SK-N-SH (cell line): ENCODE data around the gene ST6GALNAC2. TPM values are rescaled to one million over a fixed set of nuclear protein-coding genes. Genes with fewer than 3 reads are reported as not detected.
A peak's percentile ranks its signal among the peaks of the same experiment; 100 is the strongest.
"Not testable (repeated sequence)": the region's sequence is repeated elsewhere in the genome, so short reads cannot be mapped to it uniquely, and the experiment has no call there.

Source experiments
- CTCF ChIA-PET: fragments of 300-600, 350-600 bp; formaldehyde crosslinking; extraction: SDS; loops from one replicate; lab custom pipeline; 2021; lab: Yijun Ruan, JAX
- POLR2A ChIA-PET: fragments of 350-600 bp; sonication (Branson Sonifier 250); formaldehyde crosslinking; extraction: SDS; loops from one replicate; lab custom pipeline; 2020; ENCODE audit warnings: antibody characterized with exemption, inconsistent platforms; lab: Yijun Ruan, JAX
- DNase-seq: peaks from one replicate; pipeline ENCODE4 v3.0.0; 2012
- H2AFZ ChIP-seq: fragments of 200-600 bp; sonication (generic); 2 replicates; pipeline ENCODE4 v1.8.1; 2016; ENCODE audit warnings: antibody characterized with exemption, mild to moderate bottlenecking, low read depth
- H3F3A ChIP-seq: fragments of 200-600 bp; sonication (generic); replicated peaks from 2 replicates; pipeline ENCODE3; 2016; ENCODE audit warnings: antibody characterized with exemption, mild to moderate bottlenecking; ENCODE audit not compliant: insufficient read depth
- H3K27ac ChIP-seq, 2 experiments: fragments of 200-500 bp in 1 of 2; fragments of 200-600 bp in 1 of 2; sonication (Bioruptor generic) in 1 of 2; sonication (generic), shearing (Covaris generic) in 1 of 2; 2 replicates each; pipeline versions ENCODE4 v1.5.1 to v1.6.1; 2014 to 2016; ENCODE audit warnings: low read depth in 2 of 2, inconsistent platforms in 1 of 2, low read length in 1 of 2, mild to moderate bottlenecking in 1 of 2, mixed read lengths in 1 of 2
- H3K27me3 ChIP-seq: fragments of 200-600 bp; sonication (generic), shearing (Covaris generic); 2 replicates; pipeline ENCODE4 v1.6.1; 2016; ENCODE audit warnings: mixed run types; ENCODE audit not compliant: insufficient read depth
- H3K36me3 ChIP-seq, 2 experiments: fragments of 200-500 bp in 1 of 2; fragments of 200-600 bp in 1 of 2; sonication (Bioruptor generic) in 1 of 2; sonication (generic) in 1 of 2; replicated peaks in 1 of 2; 2 replicates each; pipeline versions ENCODE3 to v1.5.1; 2014 to 2016; ENCODE audit warnings: low read length in 1 of 2, mild to moderate bottlenecking in 1 of 2; ENCODE audit not compliant: insufficient read depth in 2 of 2, control insufficient read depth in 1 of 2
- H3K4me1 ChIP-seq, 2 experiments: fragments of 200-500 bp in 1 of 2; fragments of 200-600 bp in 1 of 2; sonication (Bioruptor generic) in 1 of 2; sonication (generic), shearing (Covaris generic) in 1 of 2; 2 replicates each; pipeline versions ENCODE4 v1.5.1 to v1.6.1; 2014 to 2016; ENCODE audit warnings: low read depth in 1 of 2, low read length in 1 of 2, mixed run types in 1 of 2; ENCODE audit not compliant: insufficient read depth in 2 of 2, control insufficient read depth in 1 of 2
- H3K4me2 ChIP-seq: fragments of 200-600 bp; sonication (generic), shearing (Covaris generic); 2 replicates; pipeline ENCODE4 v1.6.1; 2017; ENCODE audit warnings: mixed run types
- H3K4me3 ChIP-seq, 2 experiments: fragments of 200-500 bp in 1 of 2; fragments of 200-600 bp in 1 of 2; sonication (Bioruptor generic) in 1 of 2; sonication (generic), shearing (Covaris generic) in 1 of 2; 2 replicates each; pipeline versions ENCODE4 v1.5.1 to v1.8.1; 2014 to 2016; ENCODE audit warnings: low read depth in 2 of 2, inconsistent platforms in 1 of 2, low read length in 1 of 2, mild to moderate bottlenecking in 1 of 2, mixed read lengths in 1 of 2, moderate library complexity in 1 of 2
- H3K79me2 ChIP-seq: fragments of 200-600 bp; sonication (generic); 2 replicates; pipeline ENCODE4 v1.8.1; 2017; ENCODE audit warnings: mild to moderate bottlenecking; ENCODE audit not compliant: insufficient read depth
- H3K9ac ChIP-seq: fragments of 200-600 bp; sonication (generic); 2 replicates; pipeline ENCODE4 v1.6.1; 2017; ENCODE audit warnings: mixed run types
- H3K9me2 ChIP-seq: fragments of 200-600 bp; sonication (generic); 2 replicates; pipeline ENCODE4 v1.6.1; 2017; ENCODE audit warnings: mixed run types
- H3K9me3 ChIP-seq: fragments of 200-600 bp; sonication (generic); 2 replicates; pipeline ENCODE4 v1.6.1; 2017; ENCODE audit warnings: mixed run types, mild to moderate bottlenecking, moderate library complexity
- H4K20me1 ChIP-seq: fragments of 200-600 bp; sonication (generic); 2 replicates; pipeline ENCODE4 v1.6.1; 2017; ENCODE audit warnings: mild to moderate bottlenecking, mixed run types; ENCODE audit not compliant: insufficient read depth
- EZH2phosphoT487 ChIP-seq: fragments of 200-600 bp; sonication (generic); IDR thresholded peaks from 2 replicates; pipeline ENCODE4 v1.6.1; 2017; ENCODE audit warnings: low read depth, mixed run types, mild to moderate bottlenecking, antibody characterized with exemption, moderate library complexity, borderline replicate concordance
- FOXJ3 ChIP-seq: sonication (generic); formaldehyde crosslinking; IDR thresholded peaks from 2 replicates; pipeline ENCODE4 v1.5.1; 2020; ENCODE audit warnings: mild to moderate bottlenecking, missing genetic modification reagents
- MAX ChIP-seq: IDR thresholded peaks from 2 replicates; pipeline ENCODE4 v1.4.0; 2012; ENCODE audit warnings: low read depth
- MXI1 ChIP-seq: IDR thresholded peaks from 2 replicates; pipeline ENCODE4 v1.6.1; 2012; ENCODE audit warnings: mild to moderate bottlenecking, low read depth, low read length, improper control_type of control experiment
- NRF1 ChIP-seq: IDR thresholded peaks from 2 replicates; pipeline ENCODE4 v1.6.1; 2012; ENCODE audit warnings: low read depth, mild to moderate bottlenecking, low read length
- POLR2AphosphoS5 ChIP-seq: IDR thresholded peaks from 2 replicates; pipeline ENCODE4 v1.6.1; 2012; ENCODE audit warnings: low read depth, low read length
- RAD21 ChIP-seq: IDR thresholded peaks from 2 replicates; pipeline ENCODE4 v1.6.1; 2012; ENCODE audit warnings: mild to moderate bottlenecking, low read length
- RFX5 ChIP-seq: IDR thresholded peaks from 2 replicates; pipeline ENCODE4 v1.6.1; 2012; ENCODE audit warnings: mild to moderate bottlenecking, improper control_type of control experiment, low read length
- SMC3 ChIP-seq: IDR thresholded peaks from 2 replicates; pipeline ENCODE4 v1.6.1; 2012; ENCODE audit warnings: low read depth, low read length, improper control_type of control experiment
- TEAD4 ChIP-seq: IDR thresholded peaks from 2 replicates; pipeline ENCODE4 v1.4.0; 2012; ENCODE audit warnings: mild to moderate bottlenecking, borderline replicate concordance; ENCODE audit not compliant: insufficient read depth
- WGBS: methylation state at CpG from one replicate; pipeline ENCODE4 v1.1.6; 2017; ENCODE audit warnings: low lambda C conversion rate; 5-methylcytosine and 5-hydroxymethylcytosine counted together
- polyA plus RNA-seq, 3 experiments: library from polyadenylated mRNA; depleted of rRNA; stranded (reverse); fragments of >200 nt; gene quantifications; 2 replicates each; pipeline ENCODE4 v1.2.3, GENCODE V29; 2012
- TF ChIP-seq, protein P1 (sequence below): fragments of 200-600 bp; sonication (generic); IDR thresholded peaks from 2 replicates; pipeline ENCODE4 v1.6.1; 2017; ENCODE audit warnings: antibody characterized with exemption, mild to moderate bottlenecking, moderate library complexity

ST6GALNAC2 gene
- polyA plus RNA-seq, 1 of the 3 experiments (the other 2 are of a cell fraction), result 0.94 TPM

- H3K4me3 ChIP-seq, result peak overlapping the region in 1 of 2 experiments; percentile 54; a peak in 2 of 4 replicates
- no peaks in the 10 kb centered on the region for H3K36me3 ChIP-seq
- WGBS, result 84% methylated on average over 16 of the region's 19 CpGs
- peaks cover 37% of the 10 kb centered on the region for H3K27me3 ChIP-seq
- TF ChIP-seq RAD21 (no peak), MAX (no peak), RFX5 (no peak), EZH2phosphoT487 (no peak), TEAD4 (no peak)
- TF ChIP-seq, protein P1, sequence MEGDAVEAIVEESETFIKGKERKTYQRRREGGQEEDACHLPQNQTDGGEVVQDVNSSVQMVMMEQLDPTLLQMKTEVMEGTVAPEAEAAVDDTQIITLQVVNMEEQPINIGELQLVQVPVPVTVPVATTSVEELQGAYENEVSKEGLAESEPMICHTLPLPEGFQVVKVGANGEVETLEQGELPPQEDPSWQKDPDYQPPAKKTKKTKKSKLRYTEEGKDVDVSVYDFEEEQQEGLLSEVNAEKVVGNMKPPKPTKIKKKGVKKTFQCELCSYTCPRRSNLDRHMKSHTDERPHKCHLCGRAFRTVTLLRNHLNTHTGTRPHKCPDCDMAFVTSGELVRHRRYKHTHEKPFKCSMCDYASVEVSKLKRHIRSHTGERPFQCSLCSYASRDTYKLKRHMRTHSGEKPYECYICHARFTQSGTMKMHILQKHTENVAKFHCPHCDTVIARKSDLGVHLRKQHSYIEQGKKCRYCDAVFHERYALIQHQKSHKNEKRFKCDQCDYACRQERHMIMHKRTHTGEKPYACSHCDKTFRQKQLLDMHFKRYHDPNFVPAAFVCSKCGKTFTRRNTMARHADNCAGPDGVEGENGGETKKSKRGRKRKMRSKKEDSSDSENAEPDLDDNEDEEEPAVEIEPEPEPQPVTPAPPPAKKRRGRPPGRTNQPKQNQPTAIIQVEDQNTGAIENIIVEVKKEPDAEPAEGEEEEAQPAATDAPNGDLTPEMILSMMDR, result no peak
- no peaks in the 10 kb centered on the region for H4K20me1 ChIP-seq
- peak overlapping the region in 1 of 2 experiments; percentile 99; a peak in 2 of 4 replicates for H3K27ac ChIP-seq
- H3K9ac ChIP-seq, result no peak overlapping the region
- DNase-seq, result peak; percentile 37
- H3K4me1 ChIP-seq, result peaks cover 0 to 76% of the 10 kb centered on the region in 2 experiments; a peak in 2 of 4 replicates
- no peak overlapping the region for H3K4me2 ChIP-seq
- POLR2A ChIA-PET, result interaction anchor here (0.6 to 11.2 kb wide), 8 partner anchors 8 to 173 kb away, joined by 3 to 245 read pairs (median 6); no protein-coding TSS in a partner anchor
- H3K79me2 ChIP-seq, result no peaks in the 10 kb centered on the region
- CTCF ChIA-PET, result interaction anchor here (0.9 to 15.7 kb wide), 7 partner anchors 3 to 520 kb away, joined by 3 to 679 read pairs (median 100); partner anchors contain the start of genes CYGB and PRCD
- H3K9me2 ChIP-seq, result no peaks in the 10 kb centered on the region
- no peak overlapping the region for H2AFZ ChIP-seq
- H3F3A ChIP-seq, result peaks cover 3% of the 10 kb centered on the region
- no peaks in the 10 kb centered on the region for H3K9me3 ChIP-seq
These were observed 49.7 kb downstream of the ST6GALNAC2 start for GRCh38 chr17:76535788-76536510.

DNA sequence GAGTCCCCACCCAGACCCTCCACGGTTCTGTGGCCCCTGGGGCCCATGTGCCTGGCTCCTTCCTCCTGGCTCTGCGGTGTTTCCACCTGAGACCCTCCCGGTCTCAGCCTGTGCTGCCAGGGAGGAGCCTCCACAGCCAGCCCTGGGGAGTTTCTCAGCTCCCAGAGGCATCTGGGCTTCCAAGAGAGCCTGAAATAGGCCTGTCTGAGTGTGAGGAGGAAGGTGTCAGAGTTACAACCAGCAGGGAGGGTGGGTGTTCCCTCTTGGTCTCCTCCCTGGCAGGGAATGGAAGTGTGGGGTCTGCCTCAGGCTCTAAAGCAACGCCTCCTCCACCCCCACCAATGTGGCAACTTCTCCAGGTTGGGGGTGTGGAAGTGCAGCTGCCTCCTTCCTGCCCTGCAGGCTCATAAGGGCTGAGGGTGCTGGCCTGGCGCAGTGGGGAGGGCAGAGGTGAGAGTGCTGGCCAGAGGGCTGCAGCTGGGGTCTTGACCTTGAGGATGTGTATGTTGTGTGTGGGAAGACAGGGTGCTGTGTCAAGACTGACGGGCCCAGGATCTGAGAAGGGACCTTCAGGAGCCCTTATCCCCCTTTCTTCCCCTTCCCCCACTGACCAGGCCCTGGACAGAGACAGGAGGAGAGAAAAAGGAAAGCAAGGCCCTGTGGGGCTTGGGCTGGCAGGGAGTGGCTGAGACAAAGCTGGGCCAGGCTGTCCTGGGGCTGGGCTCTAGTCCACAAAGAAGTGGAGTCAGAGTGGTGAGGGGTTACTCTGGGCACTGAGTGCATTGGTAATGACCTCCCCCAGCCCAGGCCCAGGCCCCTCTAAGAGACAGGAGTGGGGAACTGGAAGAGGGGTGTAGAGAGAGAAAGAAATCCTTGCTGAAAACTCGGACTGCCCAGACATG is 50.6 kb downstream of the ST6GALNAC2 start:
- peaks cover 3% of the 10 kb centered on the region for H3F3A ChIP-seq
- CTCF ChIA-PET, result interaction anchor here (0.5 to 15.7 kb wide), 8 partner anchors 7 to 895 kb away, joined by 3 to 679 read pairs (median 4); partner anchors contain the start of genes AANAT, CYGB and PRCD
- no peaks in the 10 kb centered on the region for H3K9me2 ChIP-seq
- H2AFZ ChIP-seq, result no peak overlapping the region
- H3K9ac ChIP-seq, result no peak overlapping the region
- peaks cover 37% of the 10 kb centered on the region for H3K27me3 ChIP-seq
- H3K4me2 ChIP-seq, result no peak overlapping the region
- H3K4me3 ChIP-seq, result peak overlapping the region in 1 of 2 experiments; percentile 54; a peak in 1 of 4 replicates
- no peaks in the 10 kb centered on the region for H3K79me2 ChIP-seq
- H3K27ac ChIP-seq, result peak overlapping the region in 1 of 2 experiments; percentile 99; a peak in 2 of 4 replicates
- H3K36me3 ChIP-seq, result no peaks in the 10 kb centered on the region
- peak; percentile 26 for DNase-seq
- POLR2A ChIA-PET, result interaction anchor here (1.9 to 11.2 kb wide), 3 partner anchors 10 to 22 kb away, joined by 6 to 245 read pairs (median 6); no protein-coding TSS in a partner anchor
- H3K4me1 ChIP-seq, result peaks cover 2 to 77% of the 10 kb centered on the region in 2 experiments; a peak in 3 of 4 replicates
- H4K20me1 ChIP-seq, result no peaks in the 10 kb centered on the region
- H3K9me3 ChIP-seq, result no peaks in the 10 kb centered on the region
- TF ChIP-seq MXI1, result no peak
- no peak for TF ChIP-seq FOXJ3 (CRISPR knock-in tag)
- TF ChIP-seq POLR2AphosphoS5, result no peak
- TF ChIP-seq TEAD4, result no peak
- no peak for TF ChIP-seq SMC3
- no peak for TF ChIP-seq NRF1
- 79% methylated on average over 7 of the region's 7 CpGs for WGBS

GRCh38 chr17:76533640-76534359 is 51.9 kb downstream of the ST6GALNAC2 start:
- not testable (repeated sequence) for H3K4me2 ChIP-seq, H3K36me3 ChIP-seq, H4K20me1 ChIP-seq, H3K4me3 ChIP-seq, H3F3A ChIP-seq, DNase-seq, H3K79me2 ChIP-seq, H3K27ac ChIP-seq, H2AFZ ChIP-seq, H3K9me3 ChIP-seq, H3K9me2 ChIP-seq, H3K9ac ChIP-seq
- Histone ChIP-seq H3K27me3 (peaks cover 33% of the 10 kb centered on the region), H3K4me1 (peaks cover 13 to 77% of the 10 kb centered on the region in 2 experiments)
- 96% methylated on average over 9 of the region's 9 CpGs for WGBS
- ChIA-PET POLR2A (interaction anchor here (1.0 to 11.2 kb wide), 3 partner anchors 9 to 67 kb away, joined by 3 to 245 read pairs (median 4); partner anchors contain the start of gene AANAT), CTCF (interaction anchor here (0.8 to 15.7 kb wide), 6 partner anchors 8 to 90 kb away, joined by 3 to 679 read pairs (median 53); partner anchors contain the start of genes AANAT, CYGB and PRCD)
